ENCODE data around the gene NAT9. TPM values are rescaled to one million over a fixed set of nuclear protein-coding genes. Genes with fewer than 3 reads are reported as not detected.

The NAT9 gene
- total and polyA plus RNA-seq, 2 donors = 20.7 to 33.3 TPM

- Histone ChIP-seq H3K27ac (ENCODE audit: low read depth) (no peak overlapping the region), H3K4me1 (ENCODE audit: insufficient read depth) (no peaks in the 10 kb centered on the region), H3K4me3 (ENCODE audit: low read depth, low read length) (no peak overlapping the region), H3K36me3 (ENCODE audit: insufficient read depth) (no peaks in the 10 kb centered on the region)
- DNase-seq (ENCODE audit: extremely low spot score) = no peak
- 59% methylated on average over 5 of the region's 5 CpGs for WGBS
Measured at GRCh38 chr17:74746376-74746775, 29.8 kb downstream of the NAT9 start.

- WGBS = 85% methylated on average over 8 of the region's 8 CpGs
- Histone ChIP-seq H3K4me1 (ENCODE audit: insufficient read depth) (no peaks in the 10 kb centered on the region), H3K4me3 (ENCODE audit: low read depth, low read length) (no peak overlapping the region), H3K27ac (ENCODE audit: low read depth) (no peak overlapping the region), H3K36me3 (ENCODE audit: insufficient read depth) (no peaks in the 10 kb centered on the region)
- no peak for DNase-seq (ENCODE audit: extremely low spot score)
Measured at GRCh38 chr17:74745548-74746177, 30.5 kb downstream of the NAT9 start.

DNA sequence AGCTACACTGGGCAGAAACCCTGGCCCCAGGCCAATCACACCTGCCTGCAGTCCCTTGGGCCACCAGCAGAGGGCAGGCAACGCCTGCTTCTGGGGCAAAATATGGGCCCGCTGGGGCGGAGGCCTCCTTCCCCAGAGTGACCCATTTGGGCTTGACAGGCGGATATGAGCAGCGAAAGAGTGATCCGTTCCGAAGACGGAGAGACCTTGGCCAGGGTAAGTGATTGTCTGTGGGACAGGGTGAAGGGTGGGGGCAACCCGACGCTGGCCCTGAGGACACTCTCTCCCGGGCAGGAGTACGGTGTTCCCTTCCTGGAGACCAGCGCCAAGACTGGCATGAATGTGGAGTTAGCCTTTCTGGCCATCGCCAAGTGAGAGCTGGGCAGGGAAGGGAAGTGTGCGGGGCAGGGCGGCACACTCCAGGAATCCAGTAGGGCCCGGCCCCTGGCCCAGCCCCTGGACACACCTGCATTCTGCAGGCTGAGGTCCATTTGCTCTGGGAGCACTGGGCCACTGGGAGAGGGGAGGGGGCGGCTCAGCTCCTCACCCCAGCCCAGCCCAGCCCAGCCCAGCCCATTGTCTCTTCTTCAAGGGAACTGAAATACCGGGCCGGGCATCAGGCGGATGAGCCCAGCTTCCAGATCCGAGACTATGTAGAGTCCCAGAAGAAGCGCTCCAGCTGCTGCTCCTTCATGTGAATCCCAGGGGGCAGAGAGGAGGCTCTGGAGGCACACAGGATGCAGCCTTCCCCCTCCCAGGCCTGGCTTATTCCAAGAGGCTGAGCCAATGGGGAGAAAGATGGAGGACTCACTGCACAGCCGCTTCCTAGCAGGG, 31.2 kb downstream of the NAT9 start:
- Histone ChIP-seq H3K36me3 (ENCODE audit: insufficient read depth) (no peaks in the 10 kb centered on the region), H3K27ac (ENCODE audit: low read depth) (no peak overlapping the region), H3K4me1 (ENCODE audit: insufficient read depth) (no peaks in the 10 kb centered on the region), H3K4me3 (ENCODE audit: low read depth, low read length) (no peak overlapping the region)
- no peak for DNase-seq (ENCODE audit: extremely low spot score)
- 34% methylated on average over 24 of the region's 24 CpGs for WGBS

- 53% methylated on average over 2 of the region's 2 CpGs for WGBS
- H3K36me3 ChIP-seq (ENCODE audit: insufficient read depth) = no peaks in the 10 kb centered on the region
- H3K4me1 ChIP-seq (ENCODE audit: insufficient read depth) = no peaks in the 10 kb centered on the region
- no peak overlapping the region for H3K4me3 ChIP-seq (ENCODE audit: low read depth, low read length)
- no peak for DNase-seq (ENCODE audit: extremely low spot score)
- H3K27ac ChIP-seq (ENCODE audit: low read depth) = no peak overlapping the region
Measured at GRCh38 chr17:74744349-74744713, 31.8 kb downstream of the NAT9 start.

- H3K36me3 ChIP-seq (ENCODE audit: insufficient read depth) = no peaks in the 10 kb centered on the region
- no peak overlapping the region for H3K27ac ChIP-seq (ENCODE audit: low read depth)
- DNase-seq (ENCODE audit: extremely low spot score) = no peak
- H3K4me1 ChIP-seq (ENCODE audit: insufficient read depth) = no peaks in the 10 kb centered on the region
- no peak overlapping the region for H3K4me3 ChIP-seq (ENCODE audit: low read depth, low read length)
- WGBS = 65% methylated on average over 2 of the region's 2 CpGs
Measured at GRCh38 chr17:74743755-74744154, 32.4 kb downstream of the NAT9 start.

- no peak for DNase-seq (ENCODE audit: extremely low spot score)
- WGBS = 88% methylated on average over 9 of the region's 9 CpGs
- no peaks in the 10 kb centered on the region for H3K36me3 ChIP-seq (ENCODE audit: insufficient read depth)
- no peak overlapping the region for H3K27ac ChIP-seq (ENCODE audit: low read depth)
- no peak overlapping the region for H3K4me3 ChIP-seq (ENCODE audit: low read depth, low read length)
- H3K4me1 ChIP-seq (ENCODE audit: insufficient read depth) = no peaks in the 10 kb centered on the region
Measured at GRCh38 chr17:74742978-74743545, 33.1 kb downstream of the NAT9 start.

DNA sequence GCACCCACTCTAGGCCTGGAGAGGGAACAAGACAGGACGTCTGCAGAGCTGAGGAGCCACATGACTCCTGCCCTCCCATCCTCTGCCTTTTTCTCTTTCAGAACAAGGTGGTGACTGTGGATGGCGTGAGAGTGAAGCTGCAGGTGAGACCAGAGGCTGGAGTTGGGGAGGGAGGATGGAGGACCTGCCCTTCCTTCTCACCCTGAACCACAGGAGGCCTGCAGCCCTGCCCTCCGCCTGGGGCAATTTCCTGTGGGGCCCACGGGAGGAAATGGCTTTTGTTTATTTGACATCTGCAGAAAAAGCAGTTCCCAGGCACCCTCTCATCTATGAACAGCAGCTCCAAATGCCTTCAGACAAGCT, 34.0 kb downstream of the NAT9 start:
- Histone ChIP-seq H3K4me1 (ENCODE audit: insufficient read depth) (no peaks in the 10 kb centered on the region), H3K36me3 (ENCODE audit: insufficient read depth) (no peaks in the 10 kb centered on the region), H3K27ac (ENCODE audit: low read depth) (no peak overlapping the region), H3K4me3 (ENCODE audit: low read depth, low read length) (no peak overlapping the region)
- 37% methylated on average over 4 of the region's 4 CpGs for whole genome bisulfite sequencing
- DNase-seq (ENCODE audit: extremely low spot score) = no peak

DNA sequence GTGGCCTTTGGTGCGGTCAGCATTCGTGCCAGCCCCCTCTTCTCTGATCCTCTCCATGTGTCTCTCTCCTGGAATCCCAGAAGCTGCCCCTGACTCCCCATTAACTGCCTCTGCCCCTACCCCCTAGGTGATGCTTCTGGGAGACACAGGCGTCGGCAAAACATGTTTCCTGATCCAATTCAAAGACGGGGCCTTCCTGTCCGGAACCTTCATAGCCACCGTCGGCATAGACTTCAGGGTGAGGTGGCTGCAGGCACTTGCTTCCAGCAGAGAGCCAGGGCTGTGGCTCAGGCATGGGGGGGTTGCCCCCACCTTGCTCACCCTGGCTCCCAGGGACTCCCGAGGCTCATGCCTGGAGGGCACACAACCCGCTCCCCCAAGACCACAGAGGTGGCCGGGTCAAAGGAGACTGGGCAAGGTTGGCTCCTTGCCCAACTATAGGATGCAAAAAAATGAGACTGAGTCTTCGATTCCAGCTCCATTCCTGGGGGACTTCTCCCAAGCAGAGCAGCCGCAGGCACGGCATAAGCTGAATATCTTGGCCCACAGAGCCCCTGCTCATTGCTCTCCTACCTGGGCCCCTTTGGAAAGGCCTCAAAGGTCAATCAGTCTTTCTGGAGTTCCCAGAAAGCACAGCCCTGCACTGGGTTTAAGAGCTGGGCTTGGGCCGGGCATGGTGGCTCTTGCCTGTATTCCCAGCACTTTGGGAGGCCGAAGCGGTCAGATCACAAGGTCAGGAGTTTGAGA, 35.3 kb downstream of the NAT9 start:
- no peak overlapping the region for H3K27ac ChIP-seq (ENCODE audit: low read depth)
- H3K4me3 ChIP-seq (ENCODE audit: low read depth, low read length) = no peak overlapping the region
- no peaks in the 10 kb centered on the region for H3K4me1 ChIP-seq (ENCODE audit: insufficient read depth)
- 84% methylated on average over 17 of the region's 17 CpGs for WGBS
- no peaks in the 10 kb centered on the region for H3K36me3 ChIP-seq (ENCODE audit: insufficient read depth)
- no peak for DNase-seq (ENCODE audit: extremely low spot score)

DNA sequence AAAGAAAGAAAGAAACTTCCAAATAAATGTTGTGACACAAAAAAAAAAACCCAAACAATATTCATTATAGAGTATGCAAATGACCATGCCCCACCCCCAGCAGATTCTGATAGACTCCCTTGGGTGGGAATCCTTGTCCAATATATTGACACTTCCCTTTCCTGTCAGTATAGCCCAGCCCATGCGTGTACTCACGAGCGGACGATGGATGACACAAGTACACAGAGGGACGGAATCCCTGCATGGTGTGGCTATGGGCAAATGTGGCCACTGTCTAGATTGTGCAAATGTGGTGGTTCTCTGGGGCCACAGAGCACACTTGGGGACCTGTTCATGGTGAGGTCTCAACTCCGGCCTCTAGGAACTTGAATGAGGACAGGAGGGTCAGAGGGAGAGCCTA, 36.0 kb downstream of the NAT9 start:
- Histone ChIP-seq H3K36me3 (ENCODE audit: insufficient read depth) (no peaks in the 10 kb centered on the region), H3K27ac (ENCODE audit: low read depth) (no peak overlapping the region), H3K4me3 (ENCODE audit: low read depth, low read length) (no peak overlapping the region), H3K4me1 (ENCODE audit: insufficient read depth) (no peaks in the 10 kb centered on the region)
- WGBS = 84% methylated on average over 6 of the region's 6 CpGs
- no peak for DNase-seq (ENCODE audit: extremely low spot score)

GRCh38 chr17:74739227-74739831, 36.8 kb downstream of the NAT9 start:
- no peak for DNase-seq (ENCODE audit: extremely low spot score)
- no peaks in the 10 kb centered on the region for H3K4me1 ChIP-seq (ENCODE audit: insufficient read depth)
- H3K36me3 ChIP-seq (ENCODE audit: insufficient read depth) = no peaks in the 10 kb centered on the region
- WGBS = 84% methylated on average over 12 of the region's 12 CpGs
- H3K27ac ChIP-seq (ENCODE audit: low read depth) = no peak overlapping the region
- no peak overlapping the region for H3K4me3 ChIP-seq (ENCODE audit: low read depth, low read length)

DNA sequence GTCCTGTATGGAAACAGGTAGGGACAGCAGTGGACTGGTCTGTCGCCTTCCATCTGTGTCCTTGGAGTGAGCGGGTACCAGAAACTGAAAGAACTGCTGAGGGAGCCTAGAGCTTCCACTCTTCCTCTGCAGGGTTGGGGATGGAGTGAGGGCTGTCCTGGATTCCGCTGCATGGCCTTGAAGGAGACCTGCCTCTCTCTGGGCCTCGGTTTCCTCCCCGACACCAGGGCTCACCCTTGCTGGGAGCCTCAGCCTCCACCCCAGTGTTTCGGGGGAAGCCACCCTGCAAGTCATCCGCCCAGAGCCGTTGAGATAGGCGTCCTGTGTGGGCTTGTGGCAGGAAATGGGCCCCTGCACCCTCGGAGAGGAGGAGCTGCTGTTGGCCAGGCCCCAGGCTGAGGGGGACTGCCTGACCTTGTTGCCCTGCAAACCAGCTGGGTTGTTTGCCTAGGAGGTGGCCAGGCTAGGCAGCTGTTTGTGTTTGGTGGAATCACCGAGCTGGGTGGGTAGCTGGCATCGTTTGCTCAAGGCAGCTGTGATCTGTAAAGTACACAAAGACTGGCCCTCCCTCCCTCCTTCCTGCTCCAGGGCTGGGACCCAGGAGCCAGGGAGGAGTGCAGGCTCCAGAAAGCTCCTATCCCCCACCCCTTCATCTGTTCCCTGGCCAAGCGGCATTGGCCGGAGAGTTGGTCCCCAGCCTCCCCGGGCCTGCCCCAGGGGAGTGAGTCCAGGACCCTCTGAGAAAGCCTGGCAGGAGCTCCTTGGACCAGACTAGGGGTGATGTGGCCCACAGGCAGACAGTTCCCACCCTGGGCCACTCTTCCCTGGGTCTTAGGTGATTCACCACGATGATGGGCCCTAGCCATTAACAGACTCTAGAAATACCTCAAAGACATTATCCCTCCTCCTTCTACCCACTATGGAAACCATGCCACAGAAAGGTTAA, 37.8 kb downstream of the NAT9 start:
- Histone ChIP-seq H3K4me3 (ENCODE audit: low read depth, low read length) (peak overlapping the region; percentile 46), H3K4me1 (ENCODE audit: insufficient read depth) (no peaks in the 10 kb centered on the region), H3K27ac (ENCODE audit: low read depth) (no peak overlapping the region), H3K36me3 (ENCODE audit: insufficient read depth) (no peaks in the 10 kb centered on the region)
- no peak for DNase-seq (ENCODE audit: extremely low spot score)
- WGBS = 33% methylated on average over 16 of the region's 16 CpGs

- DNase-seq (ENCODE audit: extremely low spot score) = no peak
- Histone ChIP-seq H3K4me1 (ENCODE audit: insufficient read depth) (no peaks in the 10 kb centered on the region), H3K36me3 (ENCODE audit: insufficient read depth) (no peaks in the 10 kb centered on the region), H3K27ac (ENCODE audit: low read depth) (peak overlapping the region; percentile 12), H3K4me3 (ENCODE audit: low read depth, low read length) (peak overlapping the region; percentile 46)
- 3% methylated on average over 38 of the region's 38 CpGs for WGBS
Measured at GRCh38 chr17:74737299-74738050, 38.7 kb downstream of the NAT9 start.
